ENCODE data around the gene TBC1D7.

TBC1D7 gene

DNA sequence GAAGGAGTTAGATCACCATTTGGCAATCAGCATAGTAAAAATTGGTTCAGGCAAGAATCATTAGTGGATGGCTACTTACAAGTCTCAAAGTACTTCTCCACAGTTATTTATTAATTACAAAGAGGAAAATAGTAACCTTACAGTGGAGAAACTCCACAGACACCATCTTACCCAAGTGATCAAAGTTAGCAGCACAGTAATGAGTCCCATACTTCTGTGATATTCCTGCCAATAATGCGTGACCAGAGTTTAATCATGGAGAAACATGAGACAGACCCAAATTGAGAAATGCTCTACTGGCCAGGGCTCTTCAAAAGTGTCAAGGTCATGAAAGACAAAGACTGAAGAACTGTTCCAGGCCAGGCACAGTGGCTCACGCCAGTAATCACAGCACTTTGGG lies 9.5 kb downstream of the TBC1D7 start:
- no peak for DNase-seq

DNA sequence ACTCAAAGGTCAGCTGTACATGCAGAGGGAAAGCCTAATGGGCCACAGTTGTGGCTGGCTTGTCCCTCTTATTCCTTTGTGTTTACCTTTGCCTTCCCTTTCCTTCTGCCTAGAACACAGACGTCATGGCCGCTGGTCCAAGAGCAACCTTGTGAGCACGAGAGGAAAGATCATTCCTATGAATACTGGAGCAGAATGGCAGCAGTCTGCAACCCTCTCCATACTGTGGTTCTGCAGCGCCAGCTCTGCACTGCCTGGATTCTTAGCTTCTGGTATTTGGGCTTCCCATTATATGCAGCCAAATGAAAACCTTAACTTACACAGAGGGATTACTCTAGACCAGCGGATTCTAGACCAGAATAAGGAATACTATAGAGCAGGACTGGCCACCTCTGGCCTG lies 12.4 kb downstream of the TBC1D7 start:
- no peak for DNase-seq

DNA sequence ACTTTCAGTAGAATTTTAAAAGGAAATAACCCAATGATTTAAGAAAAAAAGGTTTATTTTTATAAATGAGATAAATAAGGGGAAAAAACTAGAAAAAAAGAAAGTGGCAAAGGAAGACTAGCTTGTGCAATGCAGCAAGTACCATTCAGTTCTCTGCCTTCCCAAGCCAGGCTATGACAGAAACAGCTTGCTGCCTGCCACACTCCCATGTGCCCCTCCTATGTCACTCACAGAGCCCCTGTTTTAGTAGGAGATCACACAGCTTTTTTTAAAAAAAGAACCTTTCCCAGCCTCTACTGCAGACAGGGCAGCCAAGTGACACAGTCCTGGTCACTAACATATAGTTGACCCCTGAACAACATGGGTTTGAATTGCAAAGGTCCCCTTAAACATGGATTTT lies 13.5 kb downstream of the TBC1D7 start:
- DNase-seq, result no peak

DNA sequence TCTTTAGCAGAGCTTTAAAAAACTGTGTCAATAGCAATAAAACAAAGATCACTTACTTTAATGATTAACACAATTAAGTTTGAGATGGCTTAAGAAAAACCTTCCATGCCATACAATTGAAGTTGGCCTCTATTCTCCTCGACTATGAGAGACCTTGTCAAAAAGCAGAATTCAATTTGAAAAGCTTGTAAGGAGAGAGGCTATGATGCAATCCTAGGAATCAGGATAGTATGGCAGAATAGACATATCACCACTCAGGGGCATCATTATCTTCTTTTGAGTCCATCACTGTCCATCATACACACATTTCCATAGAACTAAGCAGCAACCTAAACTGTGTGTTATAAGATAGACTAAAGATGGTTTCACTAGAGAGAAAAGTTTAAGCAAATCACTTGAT lies 17.2 kb downstream of the TBC1D7 start:
- DNase-seq, result no peak

DNA sequence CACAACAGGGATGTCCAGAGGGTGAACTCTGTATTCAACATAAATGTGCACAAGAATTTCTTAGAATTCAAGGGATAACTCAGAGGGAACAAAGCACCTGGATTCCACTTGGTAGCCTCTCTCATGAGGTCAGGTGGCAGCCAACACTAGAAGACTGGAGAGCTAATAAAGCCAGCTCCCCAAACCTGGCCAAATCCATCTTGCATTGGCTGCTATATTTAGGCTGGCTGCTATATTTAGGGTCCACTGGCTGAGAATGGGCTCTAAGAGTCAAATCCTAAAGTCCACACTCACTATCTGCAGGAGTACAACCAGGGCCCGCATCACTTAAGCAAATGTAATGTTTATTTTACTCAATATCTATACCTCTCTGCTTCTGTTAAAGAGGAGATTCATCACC lies 20.0 kb downstream of the TBC1D7 start:
- no peak for DNase-seq

DNA sequence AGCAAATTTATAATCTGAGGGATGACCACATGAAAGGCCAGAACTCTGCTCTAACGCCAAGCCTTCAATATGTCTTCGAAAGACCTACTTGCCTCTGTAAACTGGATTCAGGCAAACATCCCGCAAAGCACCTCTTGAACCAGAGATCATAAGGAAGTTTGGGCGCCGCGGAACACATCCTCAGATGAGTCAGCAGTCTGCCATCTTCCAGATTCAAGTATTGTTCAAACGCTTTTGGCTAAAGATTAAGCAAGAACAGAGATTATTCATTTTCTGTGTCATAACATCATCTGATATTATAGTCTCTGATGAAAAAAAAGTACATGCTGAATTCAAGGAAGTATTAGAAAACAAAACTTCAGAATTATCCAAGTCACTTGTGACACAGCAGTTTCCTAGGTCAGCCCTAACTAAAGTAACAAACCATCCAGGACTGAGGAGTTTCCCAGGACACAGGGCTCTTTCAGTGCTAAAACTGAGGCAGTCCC lies 20.8 kb downstream of the TBC1D7 start:
- DNase-seq, result peak in 1 of 2 donors; percentile 62

DNA sequence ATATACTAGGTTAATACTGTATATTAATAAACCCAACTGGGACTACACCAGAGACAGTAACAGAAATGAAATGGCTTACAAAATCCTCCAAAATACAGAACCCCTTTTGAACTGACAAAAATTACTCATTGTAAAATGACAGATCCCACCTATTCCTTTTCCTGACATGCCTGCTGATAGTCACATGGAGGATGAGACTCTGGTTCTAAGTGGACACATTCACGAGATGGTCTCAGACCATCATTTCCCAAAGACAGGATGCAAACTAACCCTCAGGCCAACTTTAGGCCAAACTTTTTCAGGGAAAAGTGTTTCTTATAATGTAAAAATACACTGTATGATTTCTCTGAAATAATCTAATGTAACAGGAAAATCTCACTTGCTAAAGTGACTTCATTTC lies 22.5 kb downstream of the TBC1D7 start:
- DNase-seq, result no peak

DNA sequence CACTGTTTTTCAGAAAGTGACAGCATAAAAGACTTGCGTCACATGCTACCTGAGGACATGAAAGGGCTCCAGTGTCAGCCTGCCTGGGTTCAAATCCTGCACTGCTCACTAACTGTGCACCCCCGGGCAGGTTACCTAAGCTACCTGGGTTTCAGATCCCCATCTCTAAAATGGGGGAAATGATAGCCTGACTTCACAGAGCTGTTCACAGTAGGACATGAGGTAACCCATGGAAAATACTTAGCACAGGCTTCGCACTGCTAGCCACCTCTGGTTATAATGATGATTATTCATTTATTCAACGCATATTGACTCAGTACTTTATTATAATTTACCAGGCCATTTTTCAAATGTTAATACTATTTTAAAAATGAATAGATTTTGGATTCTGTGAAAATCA lies 23.0 kb downstream of the TBC1D7 start:
- DNase-seq, result no peak

DNA sequence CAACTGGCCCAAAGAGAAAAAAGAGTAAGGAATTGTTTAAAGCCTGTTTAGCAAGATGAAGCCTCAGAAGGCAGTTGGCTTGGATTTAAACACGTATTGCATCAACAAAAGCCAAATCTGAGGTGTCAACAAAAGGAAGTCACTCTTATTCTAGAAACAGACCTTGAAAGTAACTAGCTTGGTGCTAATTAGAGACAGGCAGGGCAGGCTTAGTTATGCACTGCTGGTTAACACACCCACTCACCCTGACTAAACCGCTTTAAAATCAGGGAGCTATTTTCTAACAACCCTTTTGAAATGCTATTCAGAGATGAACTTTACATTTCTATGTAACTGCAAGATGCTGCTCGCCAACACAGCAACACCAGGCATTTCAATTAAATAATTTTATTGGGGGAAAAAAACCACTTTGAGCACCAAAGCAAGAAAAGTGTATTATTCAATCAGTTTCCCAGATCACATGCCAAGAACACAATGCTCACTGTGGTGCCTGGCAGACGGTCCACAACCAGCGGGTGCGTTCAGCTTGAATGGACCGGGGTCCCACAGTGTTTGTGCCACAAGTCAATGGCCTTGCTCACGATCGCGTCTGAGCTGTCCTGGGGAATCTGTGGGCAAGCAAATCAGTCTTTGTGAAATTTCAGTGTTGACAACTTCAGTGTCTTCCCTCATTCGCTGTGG lies 23.6 kb downstream of the TBC1D7 start:
- DNase-seq, result no peak

DNA sequence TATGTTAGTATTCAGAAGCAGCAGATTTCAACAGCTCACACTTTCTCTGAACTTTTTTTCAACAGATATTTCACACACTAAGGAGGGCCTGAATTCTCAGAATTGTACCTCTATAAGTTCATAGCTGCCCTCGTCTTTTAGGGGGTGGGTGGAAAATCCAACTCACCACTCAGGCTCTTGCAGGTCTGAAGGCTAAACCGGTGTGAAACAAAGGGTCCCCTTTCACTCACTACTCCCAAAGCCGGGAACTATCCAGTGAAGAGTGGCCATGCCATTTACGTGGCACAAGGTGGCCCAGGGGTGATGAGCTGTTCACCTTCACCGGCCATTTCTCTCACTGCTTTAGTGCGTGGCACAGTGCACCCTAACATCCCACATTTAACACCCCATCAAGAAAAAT lies 24.2 kb downstream of the TBC1D7 start:
- no peak for DNase-seq

DNA sequence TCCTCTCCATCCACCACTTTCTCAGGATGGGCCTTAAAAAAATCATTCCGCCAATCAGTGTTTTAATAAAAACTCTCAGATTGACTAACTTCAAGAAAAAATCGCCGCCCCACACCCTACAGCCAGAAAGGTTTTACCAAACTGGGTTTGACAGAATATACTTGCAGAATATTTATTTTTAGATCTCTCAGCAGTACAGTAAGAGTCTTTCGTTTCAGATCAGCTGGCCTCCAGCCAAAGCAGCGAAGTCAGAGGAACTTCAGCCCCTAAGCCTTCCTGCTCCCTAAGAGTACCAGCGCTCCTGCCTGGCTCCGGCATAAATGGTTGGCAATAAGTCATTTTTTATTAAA lies 24.7 kb downstream of the TBC1D7 start:
- peak; percentile 24 to 68 for DNase-seq

DNA sequence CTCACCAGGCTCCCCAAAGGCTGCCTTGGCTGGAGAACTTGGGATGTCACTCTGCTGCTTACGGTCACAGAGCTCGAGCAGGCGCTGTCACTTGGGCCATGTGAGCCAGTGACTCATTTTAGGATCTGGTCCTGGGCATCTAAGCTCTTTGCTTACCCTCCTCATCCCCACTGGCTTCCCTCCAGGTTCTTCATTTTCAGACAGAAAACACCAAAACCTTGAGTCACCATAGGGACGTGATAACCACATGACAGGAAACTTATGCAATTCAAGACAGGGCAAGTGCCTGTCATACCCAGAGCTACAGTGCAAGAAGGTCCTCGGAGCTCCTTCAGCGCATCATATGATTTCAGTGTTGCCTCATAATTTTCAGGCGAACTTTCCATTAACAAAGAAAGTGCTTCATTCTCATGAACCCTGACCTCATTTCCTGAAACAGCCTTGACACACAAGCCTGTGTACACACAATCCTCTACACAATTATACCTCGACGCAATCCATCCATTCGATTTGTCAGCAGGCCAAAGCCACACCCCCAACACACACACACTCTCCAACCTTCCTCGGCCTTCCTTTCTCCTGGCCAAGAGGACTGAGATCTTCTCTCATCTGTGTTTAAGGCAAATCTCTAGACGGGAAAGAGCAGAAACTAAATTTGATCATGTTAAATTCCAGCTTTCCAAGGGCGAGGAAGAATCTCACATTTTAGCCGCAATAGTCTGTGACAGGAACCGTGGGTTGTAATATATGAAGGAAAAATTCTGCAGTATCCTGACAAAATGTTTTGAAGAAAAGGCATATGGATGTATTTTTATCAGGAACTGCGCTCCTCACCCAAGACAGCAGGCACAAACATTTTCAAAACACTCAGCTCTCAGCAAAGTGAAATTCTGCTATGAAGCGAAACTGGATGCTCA lies 25.3 kb downstream of the TBC1D7 start:
- DNase-seq, result peak; percentile 69 to 88

DNA sequence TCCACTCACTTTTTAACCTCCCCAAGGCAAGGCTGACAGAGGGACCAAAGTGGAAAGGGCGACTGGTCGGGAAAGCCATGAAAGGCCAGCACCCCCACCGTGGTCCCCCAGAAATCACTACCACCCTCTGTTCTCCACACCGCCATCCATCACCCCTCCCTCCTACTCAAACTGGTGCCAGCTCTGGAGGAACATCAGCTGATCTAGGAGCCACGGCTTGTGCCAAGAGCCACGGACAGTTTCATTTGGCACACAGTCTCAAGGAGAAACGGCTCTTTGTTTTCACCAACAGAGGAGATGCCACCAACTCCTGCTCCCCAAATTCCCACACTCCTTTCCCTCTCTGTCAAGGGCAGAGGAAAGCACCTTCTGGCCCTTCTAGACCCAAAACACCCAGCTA lies 26.0 kb downstream of the TBC1D7 start:
- no peak for DNase-seq

DNA sequence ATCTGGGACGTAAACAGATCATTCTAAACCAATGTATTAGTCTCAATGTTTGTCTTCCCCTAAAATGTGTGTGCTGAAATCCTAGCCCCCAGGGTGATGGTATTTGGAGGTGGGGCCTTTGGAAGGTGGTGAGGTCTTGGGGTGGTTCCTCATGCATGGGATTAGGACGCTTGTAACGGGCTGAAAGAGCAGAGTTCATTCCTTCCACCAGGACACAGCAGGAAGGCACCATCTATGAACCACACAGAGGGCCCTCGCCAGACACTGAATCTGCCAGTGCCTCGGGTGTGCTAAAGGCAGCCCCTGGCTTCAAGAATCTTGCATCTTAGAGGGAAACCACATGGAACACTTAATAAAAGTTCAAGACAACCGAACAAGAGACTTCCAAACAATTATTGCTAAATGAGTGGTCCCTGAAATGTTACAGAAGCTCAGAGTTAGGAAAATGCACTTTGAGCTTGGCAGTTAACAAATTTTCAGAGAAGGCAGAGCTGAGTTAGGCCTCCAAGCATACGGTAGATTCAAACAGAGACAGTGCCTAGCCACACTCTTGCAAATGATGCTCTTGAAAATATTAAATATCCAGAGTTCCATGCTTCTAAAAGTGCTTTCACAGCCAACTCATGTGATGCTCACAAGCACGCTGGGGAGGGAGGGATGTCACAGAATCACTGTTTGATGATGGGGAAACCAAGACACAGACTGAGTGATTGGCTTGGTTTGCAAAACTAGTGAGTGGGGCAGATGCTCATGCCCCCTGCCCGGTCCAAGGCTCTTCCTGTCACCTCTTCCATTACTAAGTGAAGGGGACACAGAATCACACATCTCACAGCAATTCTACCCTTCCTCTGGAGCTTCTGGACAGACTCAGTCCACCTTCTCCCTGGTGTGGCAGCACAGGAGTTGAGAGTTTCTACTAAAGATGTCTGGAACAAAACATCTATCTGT lies 27.4 kb downstream of the TBC1D7 start:
- no peak for DNase-seq

DNA sequence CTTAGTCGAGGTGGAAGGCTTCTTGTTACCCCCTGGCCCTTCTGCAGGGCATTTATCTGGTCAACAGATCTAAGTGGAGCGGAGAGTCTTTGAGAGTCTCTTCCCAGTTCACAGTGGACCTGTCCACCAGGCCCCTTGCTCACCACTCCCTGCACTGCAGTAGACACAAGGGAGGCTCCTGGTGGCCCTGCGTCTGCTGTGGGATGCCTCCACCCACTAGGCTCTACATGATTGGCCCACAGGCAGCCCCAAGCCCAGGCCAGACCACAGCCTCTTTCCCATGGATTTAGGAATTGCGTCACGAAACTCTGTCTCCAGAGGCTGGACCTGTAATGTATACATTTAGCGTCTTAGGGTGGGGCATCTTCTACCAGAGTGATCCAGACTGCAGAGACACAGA lies 28.4 kb downstream of the TBC1D7 start:
- DNase-seq, result no peak

DNA sequence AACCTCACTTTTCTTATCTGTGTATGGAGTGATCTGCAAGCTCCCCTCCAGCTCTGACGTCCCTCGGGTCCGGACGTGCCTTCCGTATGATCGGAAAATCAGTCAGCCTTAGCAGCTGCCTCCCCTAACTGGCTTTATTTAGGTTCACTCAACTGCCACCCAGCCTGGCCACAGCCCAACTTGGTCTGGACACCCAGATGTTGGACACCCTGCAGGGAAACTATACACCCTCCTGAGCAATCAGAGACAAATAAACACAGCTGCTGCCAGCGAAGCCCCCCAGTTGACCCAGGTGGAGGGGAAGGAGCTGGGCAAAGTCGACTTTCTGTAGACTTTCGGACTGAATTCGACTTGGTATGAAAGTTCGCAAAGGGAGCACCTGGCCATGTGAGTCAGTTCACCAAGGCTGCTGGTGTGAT lies 28.9 kb downstream of the TBC1D7 start:
- peak in 1 of 2 donors; percentile 55 for DNase-seq

DNA sequence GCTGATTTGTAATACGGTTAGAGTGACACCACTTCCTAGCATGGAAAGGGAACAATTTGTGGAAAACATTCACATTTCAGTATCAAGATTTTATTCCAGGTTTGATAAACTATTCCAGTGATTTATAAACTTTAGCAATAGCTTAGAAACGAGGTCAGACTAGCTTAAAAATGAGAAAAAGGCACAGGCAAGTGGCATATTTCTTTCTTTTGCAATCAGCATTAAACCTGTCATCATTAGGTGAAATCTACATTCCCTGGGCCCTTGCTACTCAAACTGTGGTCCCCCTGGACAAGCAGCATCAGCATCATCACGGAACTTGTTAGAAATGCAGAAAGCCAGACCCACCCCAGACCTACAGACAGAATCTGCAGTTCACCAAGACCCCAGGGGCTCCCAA lies 29.9 kb downstream of the TBC1D7 start:
- no peak for DNase-seq

DNA sequence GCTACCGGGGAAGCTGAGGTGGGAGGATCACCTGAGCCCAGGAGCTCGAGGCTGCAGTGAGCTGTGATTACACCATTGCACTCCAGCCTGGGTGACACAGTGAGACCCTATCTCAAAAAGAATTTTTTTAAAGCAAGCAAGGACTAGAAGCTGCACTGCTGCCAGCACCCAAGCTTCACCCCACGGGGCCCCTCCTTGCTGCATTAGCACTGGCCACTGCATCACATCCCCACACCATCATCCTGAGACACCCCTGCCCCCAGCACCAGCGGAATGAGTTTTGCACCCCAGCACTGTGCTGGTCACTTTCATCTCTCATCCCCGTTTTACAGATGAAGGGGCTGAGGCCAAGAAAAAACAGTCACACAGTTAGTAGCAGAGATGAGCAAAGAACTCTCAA lies 30.9 kb downstream of the TBC1D7 start:
- DNase-seq, result no peak

DNA sequence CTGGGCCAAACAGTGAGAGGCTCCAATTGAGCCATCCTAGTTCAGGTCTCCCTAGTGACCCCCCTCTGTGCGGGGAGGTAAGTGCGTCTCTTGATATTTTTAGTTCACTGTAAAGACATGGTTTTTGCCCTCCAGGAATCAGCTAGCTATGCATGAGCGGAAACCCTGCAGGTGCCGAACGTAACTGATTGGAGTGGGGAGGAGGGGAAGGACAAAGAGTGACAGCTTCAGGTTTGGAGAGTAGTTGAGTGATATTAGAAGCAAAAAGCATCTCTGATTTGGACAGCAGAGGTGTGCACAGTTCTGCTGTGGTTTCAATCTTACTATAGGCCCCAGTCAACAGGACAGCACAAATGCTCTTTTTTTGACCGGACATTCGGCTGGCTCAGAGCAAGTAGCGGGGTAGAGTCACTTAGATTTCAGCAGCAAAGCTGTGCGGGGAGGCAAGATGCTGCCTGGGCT lies 31.8 kb downstream of the TBC1D7 start:
- DNase-seq, result no peak

DNA sequence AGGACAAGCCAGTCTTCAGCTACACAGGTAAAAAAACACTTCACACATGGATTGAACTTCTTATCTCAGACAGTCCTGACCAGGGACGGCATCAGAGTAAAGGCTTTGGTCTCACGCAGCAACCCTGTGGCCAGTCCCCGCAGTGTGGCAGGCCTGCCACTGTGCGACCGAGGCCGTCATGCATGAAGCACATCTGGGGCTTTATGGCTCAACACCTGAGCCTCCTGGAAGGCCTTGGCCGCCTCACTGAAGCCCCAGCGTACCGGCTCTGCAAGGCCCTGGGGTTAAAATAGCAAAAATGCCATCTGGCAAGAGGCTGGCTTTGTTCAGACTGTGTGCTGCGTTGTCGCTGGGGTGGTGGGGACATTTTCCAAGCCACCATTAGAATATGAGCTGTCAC lies 32.8 kb downstream of the TBC1D7 start:
- no peak for DNase-seq

DNA sequence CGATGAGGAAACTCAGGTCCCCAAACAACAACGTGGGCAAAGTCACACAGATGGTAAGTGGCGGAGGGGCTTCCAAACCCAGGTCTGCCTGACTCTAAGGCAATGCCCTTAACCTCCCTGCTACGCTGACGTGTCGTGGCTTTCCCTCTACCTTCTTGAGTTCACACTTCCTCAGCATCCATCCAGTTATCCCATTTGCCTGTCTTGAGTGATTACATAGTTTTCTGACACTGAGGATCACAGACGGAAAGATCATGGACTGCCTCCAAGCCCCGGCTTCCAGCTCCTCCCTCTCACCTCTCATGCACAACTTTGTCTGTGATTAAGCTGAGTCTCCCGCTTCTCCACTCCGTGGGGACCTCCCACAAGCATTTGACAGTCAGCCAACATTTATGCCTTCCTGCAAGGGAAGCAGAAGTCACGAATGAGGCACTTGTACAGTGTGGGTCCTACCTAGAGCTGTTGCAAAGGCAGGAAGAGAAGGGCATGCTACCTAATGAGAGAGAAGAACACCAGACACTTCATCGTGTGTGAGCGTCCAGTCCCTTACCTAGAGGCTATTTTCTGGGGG lies 33.8 kb downstream of the TBC1D7 start:
- DNase-seq, result no peak

DNA sequence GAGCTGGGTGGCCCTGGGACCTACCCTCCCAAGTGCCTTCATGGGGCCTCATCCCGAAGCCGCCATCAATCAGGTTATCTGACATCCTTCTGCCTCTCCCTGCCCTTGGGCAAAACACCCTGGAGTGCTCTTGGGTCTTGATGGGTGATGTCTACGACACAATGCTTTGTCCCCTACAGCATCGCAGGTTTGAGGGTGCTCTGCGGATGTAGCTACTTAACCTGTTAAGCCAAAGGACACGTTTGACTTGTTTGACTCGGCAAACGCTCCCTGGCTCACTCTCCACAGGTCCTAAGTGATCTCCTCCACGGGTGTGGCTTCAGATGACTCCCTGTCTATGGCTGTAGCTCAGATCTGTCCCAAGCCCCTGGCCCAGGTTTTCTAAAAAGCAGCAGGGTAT lies 35.6 kb downstream of the TBC1D7 start:
- no peak for DNase-seq

DNA sequence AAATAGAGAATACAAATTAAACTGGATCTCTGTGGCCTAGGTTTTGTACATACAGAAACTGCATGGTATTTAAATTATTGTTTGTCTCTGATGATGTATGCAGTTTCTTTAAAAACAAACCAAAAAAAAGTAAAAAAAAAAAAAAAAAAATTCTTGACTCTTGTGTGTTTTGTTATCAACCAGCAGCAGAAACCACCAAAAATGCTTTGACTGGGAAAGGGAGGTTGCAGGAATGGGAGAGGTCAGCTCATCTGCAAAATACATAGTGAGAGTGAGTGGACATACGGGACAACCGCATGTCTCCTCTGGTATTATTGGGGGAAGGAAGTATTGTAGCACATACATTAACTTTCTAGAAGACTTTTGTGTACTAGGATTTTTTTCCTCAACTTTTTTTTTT lies 38.0 kb downstream of the TBC1D7 start:
- no peak for DNase-seq
